ENCODE measurements around the gene DNTT.

GRCh38 chr10:96325719-96326373 is 21.6 kb downstream of the DNTT start:
- TF ChIP-seq EZH2phosphoT487 (IDR thresholded peaks at IDR 0.05; ENCODE audit: insufficient read depth, low read depth) (no peak), EZH2 (IDR thresholded peaks at IDR 0.05; ENCODE audit: insufficient read depth, poor library complexity, severe bottlenecking) (no peak)

Measured in GM23248 (cell line).